CD4-positive, alpha-beta T cell treated with Interleukin-17A for 1 hour (primary cell): ENCODE data around the gene STK32B.

ENCODE experiments used
- DNase-seq: peaks from one replicate; pipeline ENCODE4 v3.0.0-alpha.2; 2020

Gene STK32B

DNA sequence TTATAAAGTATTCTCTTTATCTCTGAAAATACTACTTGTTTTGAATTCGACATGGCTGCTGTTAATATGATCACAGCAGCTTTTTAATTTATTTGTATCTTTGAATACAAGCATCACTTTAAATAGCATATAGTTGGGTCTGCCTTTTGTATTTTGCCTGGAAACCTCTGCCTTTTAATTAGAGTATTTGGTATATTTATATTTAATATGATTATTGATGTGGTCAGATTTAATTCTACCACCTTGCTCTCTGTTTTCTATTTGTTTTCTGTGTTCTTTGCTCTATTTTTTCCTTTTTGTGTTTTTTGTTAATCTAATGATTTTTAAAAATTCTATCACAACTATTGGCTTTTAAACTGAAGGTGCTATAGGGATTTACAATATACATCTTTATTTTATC lies 21.7 kb downstream of the STK32B start:
- DNase-seq: no peak

DNA sequence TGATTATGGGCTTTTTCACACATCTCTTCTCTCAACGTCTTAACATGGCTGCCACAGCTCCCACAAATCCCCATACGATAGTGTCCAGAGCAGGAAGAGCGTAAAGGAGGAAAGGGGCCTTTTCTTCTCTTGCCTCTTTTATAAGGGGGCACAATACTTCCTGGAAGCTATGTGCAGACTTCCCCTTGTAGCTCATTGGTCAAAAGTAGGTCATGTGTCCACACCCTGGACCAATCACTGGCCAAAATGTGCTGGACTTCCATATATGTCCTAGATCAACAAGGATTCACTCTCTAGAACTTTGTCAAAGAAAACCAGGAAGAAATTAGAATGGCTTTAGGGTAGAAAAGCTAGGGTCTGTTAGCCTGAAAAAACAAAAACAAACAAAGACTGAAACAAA lies 26.7 kb downstream of the STK32B start:
- DNase-seq: no peak

DNA sequence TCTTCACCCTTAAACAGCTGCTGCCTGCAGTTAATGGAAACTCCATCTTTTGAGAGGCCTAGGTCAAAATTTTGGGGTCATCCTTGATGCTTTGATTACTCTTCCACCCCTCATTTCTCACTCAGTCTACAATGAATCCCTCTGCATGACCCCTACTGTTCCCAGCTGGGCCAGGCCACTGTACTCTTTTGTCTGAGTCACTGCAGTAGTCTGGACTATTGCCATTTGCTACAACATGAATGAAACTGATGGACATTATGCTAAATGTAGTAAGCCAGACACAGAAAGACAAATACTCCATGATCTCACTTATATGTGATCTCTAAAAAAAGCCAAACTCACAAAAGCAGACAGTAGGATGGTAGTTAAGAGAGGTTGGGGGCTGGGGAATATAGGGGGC lies 28.3 kb downstream of the STK32B start:
- no peak for DNase-seq

DNA sequence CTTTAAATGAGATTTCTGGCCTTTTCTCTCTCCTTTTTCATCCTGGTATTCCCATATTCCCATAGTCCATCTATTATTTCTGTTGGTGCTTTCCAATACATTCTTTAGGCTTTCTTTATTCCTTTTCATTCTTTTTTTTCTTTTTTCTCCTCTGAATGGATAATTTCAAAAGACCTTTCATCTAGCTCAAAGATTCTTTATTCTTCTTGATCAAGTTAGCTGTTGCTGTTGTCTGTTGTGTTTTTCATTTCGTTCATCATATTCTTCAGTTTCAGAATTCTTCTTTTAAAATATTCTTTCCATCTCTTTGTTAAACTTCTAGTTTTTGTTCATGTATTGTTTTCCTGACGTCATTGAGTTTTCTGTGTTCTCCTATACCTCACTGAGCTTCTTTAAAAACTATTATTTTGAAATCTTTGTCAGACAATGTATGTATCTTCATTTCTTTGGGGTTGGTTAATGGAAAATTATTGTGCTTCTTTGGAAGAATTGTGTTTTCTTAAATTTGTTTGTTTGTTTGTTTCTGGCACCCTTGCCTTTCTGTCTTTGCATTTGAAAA lies 30.2 kb downstream of the STK32B start:
- DNase-seq: no peak

DNA sequence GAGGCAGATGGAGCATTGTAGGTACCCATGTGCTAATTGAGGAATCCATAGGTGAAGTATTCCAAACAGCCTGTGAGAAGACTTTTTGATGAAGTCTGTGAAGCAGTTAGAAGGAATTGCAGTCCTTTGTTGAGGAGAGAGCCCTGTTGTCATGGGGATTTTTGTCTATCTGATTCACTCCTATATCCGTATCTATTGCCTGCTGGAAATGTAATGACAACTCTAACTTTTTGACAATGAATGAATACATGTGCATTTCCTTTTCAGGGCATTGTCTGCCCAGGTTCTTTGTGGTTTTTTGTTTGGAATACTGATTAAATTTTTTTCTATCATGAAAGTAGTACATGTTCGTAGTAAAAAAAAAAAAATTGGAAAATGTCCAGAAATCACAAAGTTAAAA lies 31.1 kb downstream of the STK32B start:
- no peak for DNase-seq

DNA sequence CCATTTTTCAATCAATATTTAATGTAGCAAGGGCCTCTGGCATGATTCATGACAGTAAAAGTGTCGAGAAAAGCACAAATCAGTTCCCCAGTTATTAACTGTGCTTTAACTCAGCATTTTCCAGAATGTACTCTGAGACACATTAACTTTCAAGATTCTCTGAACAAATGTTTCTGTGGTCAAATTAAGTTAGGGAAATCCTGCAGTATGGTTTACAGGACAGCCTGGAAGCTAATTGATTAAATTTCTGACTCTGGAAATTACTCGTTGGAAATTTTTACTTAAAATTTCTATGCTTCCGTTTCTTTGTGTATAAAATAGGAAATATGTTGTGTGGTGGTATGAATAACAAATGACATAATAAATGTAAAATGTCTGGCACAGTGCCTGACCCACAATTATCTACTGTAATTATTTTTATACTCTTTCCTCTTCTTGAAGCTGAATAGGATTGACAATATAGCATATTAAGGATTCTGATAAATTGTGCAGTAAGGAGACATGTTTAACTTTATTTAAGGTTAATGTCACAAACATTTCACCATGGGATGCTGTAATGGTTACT lies 33.7 kb downstream of the STK32B start:
- DNase-seq: no peak

DNA sequence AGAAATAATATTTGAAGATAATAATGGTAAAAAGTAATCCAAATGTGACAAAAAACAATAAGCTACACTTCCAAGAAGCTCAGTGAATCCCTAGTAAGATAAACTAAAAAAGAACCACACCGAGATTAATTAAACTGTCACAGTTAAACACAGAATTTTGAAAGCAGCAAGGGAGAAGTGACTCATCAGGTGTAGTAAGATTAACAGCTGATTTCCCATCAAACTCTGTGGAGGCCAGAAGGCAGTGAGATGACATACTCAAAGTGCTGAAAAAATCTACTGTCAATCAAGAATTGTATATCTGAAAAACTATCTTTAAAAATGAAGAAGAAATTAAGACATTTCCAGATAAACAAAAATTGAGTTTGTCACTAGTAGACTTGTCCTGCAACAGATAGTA lies 35.3 kb downstream of the STK32B start:
- DNase-seq: no peak

DNA sequence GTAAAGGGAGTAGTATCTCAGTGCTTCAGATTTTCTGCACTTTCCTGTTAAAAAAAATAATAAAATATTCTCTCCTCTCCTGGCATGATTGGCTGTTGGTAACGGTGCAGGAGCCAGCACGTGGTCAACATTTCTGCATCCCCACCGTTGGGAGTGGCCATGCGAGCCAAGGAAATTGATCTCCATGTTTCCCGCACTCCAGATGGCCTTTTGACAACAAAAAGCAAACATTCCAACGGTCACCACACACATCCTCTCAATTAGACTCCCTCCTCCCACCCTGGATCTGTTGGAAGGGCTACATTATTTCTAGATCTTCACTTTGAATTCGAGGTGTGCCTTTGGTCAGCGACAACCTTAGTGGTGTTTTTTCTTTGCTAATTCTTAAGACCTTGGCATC lies 45.0 kb downstream of the STK32B start:
- DNase-seq: no peak

DNA sequence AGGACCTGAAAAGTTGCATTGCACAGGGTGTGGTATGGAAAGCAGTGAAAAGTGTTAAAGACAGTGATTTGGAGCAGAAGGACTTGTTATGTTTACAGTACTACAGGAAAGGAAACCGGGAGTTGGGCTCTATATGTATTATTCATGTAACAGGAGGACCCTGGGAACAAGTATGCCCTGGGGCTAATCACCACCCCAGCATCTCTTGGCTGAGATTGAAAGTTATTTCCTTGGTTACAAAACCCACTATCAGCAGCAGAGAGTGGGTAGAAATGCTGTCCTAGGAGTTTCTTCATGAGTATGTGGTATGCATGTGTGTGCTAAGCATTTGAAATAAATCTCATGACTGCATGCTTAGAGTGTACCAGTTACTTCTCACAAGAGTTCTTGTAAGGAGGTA lies 46.9 kb downstream of the STK32B start:
- DNase-seq: no peak

DNA sequence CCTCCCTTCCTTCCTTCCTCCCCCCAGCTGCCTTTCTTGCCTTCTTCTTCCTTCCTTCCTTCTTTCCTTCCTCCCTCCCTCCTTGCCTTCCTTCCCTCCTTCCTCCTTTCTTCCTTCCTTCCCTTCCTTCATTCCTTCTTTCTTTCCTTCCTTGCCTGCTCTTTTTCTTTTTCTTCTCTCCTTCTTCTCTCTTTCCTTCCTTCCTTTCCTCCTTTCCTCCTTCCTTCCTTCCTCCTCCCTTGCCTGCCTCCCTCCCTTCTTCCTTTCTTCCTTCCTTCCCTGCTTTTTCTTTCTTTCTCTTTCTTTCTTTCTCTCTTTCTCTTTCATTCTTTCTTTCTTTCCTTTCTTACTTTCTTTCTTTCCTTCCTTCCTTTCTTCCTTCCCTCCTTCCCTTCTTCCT lies 49.1 kb downstream of the STK32B start:
- no peak for DNase-seq

DNA sequence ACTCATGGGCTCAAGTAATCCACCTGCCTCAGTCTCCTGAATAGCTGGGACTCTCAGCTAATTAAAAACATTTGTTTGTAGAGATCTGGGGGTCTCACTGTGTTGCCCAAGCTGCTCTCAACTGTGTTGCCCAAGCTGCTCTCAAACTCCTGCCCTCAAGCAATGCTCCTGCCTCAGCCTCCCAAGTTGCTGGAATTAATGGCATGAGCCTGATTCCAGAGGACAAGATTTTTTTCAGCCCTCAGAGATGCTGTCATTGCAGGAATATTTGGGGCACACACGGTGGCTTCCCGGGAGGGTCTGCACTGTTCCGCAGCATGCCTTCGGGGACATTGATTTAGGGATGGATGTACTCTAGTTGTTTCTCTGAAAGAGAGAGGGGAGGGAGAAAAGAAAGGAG lies 49.7 kb downstream of the STK32B start:
- DNase-seq: no peak

DNA sequence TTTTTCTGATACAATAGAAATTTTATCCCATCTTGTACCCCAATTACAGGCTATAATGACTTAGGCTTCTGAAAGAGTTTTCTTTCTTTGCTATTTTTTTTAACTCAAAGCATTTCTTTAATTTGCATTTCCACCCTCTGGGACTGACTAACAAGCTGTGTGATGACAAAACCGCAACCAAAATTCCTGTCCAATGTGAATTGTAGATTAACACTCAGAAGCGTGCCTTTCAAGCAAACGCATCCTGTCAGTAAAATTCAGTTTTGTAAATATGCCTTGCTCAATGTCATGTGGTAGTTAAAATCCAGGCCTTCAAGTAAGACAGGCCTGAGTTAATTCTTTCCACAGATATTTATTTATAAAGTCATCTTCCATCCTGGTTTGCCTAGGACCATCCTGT lies 50.3 kb downstream of the STK32B start:
- no peak for DNase-seq

DNA sequence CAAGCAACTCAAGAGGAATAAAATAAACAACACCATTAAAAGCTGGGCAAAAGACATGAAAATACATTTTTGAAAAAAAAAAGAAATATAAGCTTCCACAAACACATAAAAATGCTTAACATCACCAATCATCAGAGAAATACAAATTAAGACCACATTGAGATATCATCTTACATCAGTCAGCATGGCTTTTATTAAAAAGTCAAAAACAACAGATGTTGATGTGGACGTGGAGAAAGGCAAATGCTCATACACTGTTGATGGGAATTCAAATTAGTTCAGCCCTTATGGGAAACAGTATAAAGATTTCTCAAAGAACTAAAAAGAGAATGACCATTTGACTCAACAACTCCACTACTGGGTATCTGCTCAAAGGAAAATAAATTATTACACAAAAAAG lies 59.6 kb downstream of the STK32B start:
- no peak for DNase-seq

DNA sequence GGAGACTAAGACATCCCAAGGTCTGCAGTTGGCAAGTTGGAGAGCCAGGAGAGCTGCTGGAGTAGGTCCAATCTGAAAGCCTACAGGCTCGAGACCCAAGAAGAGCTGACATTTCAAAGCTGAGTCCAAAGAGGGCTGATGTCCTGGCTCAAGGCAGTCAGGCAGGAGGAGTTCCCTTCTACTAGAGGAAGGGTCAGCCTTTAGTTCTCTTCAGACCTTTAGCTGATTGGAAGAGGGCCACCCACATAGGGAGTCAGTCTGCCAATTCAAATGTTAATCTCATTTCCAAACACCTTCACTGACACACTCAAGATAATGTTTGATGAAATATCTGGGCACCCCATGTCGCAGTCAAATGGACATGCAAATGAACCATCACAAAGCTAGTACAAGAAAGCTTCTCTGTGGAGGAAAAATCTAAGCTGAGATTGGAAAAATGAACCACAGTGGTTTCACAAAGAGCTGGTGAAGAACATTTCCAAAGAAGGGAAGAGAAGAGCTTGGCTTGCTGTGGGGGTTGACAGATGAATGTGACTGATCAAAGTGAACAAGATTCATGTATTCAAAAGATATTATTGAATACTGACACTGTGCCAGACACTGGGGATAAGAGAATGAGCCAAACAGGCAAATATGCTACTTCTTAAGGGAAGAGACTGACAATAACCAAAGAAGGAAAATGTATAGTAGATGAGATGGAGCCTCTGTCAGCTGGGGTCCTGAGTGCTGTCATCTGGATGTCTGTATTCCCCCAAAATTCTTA lies 61.2 kb downstream of the STK32B start:
- no peak for DNase-seq

DNA sequence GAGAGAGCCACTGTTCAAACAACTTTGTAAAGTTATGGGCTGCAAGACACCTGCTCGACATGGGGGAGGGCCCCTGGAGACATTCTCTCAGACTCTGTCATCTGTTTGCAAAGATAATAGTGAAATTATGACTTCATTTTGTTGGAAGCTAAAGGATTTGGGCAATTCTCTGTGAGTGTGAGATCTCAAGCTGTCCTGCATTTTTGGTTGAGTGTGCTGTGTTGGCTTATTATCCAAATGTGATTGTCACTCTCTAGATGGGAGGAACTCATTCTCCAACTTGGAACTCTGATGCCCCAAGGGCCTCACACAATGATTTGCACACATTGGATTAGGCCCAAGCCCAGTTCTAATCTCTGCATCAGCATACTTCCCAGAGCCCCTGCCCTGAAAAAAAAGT lies 63.7 kb downstream of the STK32B start:
- DNase-seq: no peak

DNA sequence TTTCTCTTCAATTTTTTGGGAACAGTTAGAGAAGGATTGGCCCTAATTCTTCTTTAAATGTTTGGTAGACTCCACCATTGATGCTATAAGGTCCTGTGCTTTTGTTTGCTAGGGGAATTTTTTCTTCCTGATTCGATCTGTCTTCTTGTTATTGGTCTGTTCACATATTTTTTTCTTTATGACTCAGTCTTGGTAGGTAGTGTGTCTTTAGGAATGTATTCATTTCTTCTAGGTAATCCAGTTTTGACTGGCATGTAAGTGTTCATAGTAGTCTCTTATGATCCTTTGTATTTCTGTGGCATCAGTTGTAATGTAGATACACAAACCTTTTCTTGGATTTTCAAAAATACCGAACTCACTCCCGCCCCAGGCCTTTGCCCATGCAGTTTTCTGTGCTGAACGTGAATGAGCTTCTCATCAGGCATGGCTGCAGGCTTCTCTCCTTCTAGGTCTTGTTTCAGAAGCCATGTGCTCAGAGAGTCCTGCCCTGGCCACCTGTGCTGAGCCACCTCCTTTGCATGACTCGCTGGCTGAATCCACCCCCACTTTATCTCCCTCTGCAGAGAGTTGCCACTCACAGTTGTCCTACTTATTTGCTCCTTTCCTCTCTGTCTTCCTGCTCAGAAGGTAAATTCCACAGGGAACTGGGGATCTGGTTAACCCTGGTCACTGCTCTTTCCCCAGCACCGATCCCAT lies 67.0 kb downstream of the STK32B start:
- no peak for DNase-seq

DNA sequence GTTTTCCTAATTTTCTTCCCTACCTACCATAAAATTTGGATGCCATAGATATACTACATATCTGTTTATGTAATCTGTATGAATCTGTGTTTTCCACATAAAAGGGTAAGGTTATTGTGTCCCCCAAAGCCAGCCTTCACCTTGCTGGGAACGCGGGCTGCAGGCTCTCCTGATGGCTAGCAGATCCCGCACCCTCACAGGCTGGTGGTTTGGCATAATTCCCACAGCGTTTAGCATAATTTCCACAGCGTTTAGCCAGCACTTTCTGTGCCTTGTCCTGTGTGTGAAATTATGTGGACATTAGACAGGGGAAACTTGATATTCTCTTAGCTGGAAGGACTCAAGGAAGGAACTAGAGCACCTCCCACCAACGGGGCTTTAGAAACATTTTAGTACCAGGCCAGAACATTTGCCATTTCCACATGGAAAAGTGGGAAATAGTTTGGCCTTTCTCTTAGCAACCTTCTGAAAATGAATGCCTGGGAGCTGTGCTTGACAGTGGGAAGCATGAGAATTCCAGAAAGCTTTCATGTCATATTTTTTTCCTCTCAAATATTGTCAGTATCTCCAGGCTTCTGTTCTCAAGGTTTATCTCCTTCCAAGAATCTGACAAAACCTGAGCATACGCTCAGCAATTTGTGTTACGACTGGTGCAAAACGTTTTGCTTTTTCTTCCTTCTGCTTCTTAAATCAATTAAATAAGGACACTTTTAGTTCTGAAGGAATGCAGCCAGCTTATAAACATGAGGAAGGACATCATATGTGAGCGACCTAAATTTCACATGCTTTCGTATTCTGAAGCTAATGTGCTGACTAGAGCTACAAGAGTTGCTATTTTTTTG lies 67.9 kb downstream of the STK32B start:
- no peak for DNase-seq

DNA sequence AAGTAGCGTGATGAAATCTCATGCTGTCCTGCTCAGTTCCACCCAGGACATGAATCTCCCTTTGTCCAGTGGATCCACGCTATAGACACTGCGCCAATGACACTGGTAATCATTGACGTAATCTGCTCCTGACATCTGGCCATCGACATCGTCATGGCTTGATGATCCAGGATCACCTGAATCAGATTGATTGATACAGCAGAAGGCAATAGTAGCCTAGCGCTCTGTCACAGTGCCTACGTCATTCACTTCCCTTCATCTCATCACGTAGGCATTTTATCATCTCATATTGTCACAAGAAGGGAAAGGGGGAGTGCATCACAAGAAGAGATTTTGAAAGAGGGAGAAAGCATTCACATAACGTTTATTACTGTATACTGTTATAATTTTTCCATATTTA lies 68.8 kb downstream of the STK32B start:
- DNase-seq: no peak

DNA sequence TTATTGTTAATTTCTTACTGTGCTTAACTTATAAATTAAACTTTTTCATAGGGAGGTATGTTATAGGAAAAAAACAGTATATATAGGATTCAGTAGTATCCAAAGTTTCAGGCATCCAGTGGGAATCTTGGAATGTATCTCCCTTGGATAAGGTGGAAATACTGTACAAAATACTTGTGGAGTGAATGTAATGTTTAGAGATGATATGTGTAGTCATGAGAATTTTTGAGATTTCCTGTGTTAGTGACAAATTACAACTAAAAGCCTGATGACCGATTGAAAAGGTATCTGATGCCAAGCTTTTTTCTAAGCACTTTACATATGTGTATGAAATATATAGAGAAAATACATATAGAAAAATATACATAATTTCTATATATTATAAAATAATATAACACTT lies 69.2 kb downstream of the STK32B start:
- no peak for DNase-seq

DNA sequence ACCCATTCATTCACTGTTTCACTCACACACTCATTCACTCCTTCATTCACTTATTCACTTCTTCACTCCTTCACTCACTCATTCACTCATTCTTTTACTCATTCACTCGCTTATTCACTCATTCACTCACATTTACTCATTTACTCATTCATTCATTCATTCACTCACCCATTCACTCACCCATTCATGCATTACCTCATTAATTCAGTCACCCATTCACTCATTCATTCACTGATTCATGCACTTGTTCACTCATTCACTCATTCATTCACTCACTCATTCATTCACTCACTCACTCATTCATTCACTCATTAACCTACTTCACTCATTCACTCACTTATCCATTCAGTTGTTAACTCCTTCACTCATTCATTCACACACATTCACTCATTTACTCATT lies 70.8 kb downstream of the STK32B start:
- DNase-seq: no peak

DNA sequence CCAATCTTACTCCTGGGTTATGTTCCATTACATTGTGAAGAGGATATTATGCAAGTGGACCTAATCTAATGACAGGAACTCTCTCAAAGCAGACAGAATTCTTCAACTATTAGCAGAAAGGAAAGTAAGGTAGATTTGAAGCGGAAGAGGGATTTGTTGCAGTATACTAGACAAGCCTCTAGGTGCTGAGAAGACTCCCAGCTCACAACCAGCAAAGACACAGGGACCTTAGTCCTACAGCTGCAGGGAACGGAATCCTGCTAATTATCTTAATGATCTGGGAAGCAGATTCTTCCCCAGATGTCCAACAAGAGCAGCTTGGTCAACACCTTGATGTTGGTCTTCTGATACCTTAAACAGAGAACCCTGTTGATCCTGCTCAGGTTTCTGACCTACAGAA lies 73.6 kb downstream of the STK32B start:
- DNase-seq: no peak

DNA sequence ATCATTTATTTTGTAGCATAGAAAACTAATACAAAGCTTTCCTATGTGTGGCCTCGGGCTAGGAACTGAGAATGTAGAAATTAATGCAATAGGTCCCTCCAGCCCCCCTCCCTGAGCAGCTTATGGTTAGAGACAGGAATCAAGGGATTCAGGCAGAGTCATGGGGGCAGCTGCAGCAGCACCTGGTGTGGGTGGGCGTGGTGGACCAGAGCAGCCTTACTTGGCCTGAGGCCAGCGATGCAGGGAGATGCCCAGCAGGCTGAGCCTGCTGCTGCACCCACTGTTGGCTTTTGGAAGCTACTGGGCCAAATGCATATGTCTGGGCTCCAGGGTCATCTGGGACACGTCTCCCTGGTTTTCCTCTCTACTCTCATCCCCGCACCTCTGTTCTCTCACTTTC lies 74.0 kb downstream of the STK32B start:
- no peak for DNase-seq

DNA sequence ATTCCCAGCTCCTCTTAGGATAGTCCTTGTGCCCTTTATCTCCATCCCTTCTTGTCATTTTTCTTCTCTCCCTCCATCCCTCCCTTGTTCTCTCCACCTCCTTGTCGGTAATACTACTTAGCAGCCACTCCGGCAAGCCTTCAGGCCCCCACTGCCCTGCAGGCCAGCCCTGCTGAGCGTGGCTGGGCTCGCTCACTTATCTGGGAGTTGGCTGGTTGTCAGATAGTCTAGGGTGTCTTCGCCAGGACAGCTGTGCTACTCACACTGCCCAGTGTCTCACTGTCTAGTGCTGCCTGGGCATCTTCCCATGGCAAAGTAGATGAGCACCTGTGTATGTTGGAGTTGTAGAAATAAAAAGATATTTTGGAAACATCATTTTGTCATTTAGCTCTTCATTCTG lies 75.0 kb downstream of the STK32B start:
- no peak for DNase-seq
